HG03045 (cell line): ENCODE results near the gene HHIP.

Source experiments
- ATAC-seq: cut with Tn5 transposase; IDR thresholded peaks from one replicate; pipeline ENCODE4 v1.9.1; 2021; ENCODE audit warnings: mild to moderate bottlenecking, moderate library complexity; ENCODE audit not compliant: unreplicated experiment

HHIP gene

GRCh38 chr4:144645631-144646522, at the start of gene HHIP:
Gene HHIP, plus strand, starts transcription at chr4:144646156. Its CDS starts 520 bp downstream, at chr4:144646676.
- ATAC-seq = no peak

- ATAC-seq = no peak
These were observed 48.8 kb upstream of the HHIP start for GRCh38 chr4:144597171-144597570.

GRCh38 chr4:144599621-144600020, 46.3 kb upstream of the HHIP start:
- ATAC-seq = no peak

GRCh38 chr4:144611850-144612249, 34.1 kb upstream of the HHIP start:
- ATAC-seq = peak; percentile 78

- no peak for ATAC-seq
These were observed 30.9 kb upstream of the HHIP start for GRCh38 chr4:144614850-144615585.

GRCh38 chr4:144621681-144622080, 24.3 kb upstream of the HHIP start:
- ATAC-seq = no peak

DNA sequence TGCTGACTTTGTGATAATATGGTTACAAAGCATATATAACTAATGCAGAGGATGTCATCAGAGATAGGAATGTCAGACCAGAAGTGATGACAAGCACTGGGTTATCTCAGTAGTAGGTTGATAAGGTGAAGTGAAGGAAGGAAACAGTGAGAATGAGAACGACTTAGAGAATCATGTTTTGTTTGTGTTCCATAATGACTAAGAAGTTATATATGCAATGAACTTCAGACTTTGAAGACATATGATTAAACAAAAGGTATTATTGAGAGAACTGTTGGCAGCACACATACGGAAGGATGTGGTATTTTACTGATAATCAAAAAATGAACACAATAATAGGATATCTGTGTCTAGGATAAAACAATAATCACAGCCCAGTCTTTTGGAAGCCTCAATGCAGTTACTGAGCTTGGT, 18.3 kb upstream of the HHIP start:
- no peak for ATAC-seq

- ATAC-seq = no peak
These were observed 12.7 kb upstream of the HHIP start for GRCh38 chr4:144633215-144633614.

DNA sequence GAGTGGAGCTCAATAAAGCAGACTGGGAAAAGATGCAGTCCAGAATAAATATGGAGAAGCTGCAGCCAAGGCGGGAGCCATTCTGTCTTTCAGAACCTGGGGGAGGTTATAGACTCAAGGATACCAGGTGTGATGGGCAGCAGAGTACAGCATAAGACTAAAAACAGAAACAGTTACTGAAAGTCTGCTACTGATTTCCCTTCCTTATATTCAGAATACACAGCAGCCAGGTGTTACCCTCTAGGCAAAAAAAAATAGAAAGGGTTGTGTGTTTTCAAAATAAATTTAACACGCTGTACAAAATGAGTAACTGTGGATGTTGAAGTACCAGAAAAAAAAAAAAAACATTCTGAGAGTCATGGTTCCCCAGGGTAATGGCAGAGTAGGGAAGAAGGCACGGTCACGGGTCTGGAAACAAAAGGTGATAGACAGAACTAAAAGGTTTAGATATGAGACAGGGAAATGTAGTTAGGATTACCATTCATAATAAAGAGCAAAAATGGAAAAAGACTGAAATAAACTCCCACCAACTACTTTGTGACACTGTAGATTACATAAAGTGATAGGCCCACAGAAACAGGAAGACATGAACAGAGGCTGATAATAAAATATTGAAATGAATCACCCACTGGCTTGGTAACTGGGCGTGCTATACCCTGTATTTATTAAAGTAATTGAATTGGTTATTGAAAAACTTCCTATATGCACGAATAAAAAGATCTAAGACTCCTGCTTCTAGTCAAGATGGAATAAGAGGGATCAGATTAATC, 10.8 kb upstream of the HHIP start:
- ATAC-seq = peak; percentile 100

- no peak for ATAC-seq
These were observed 1.4 kb upstream of the HHIP start for GRCh38 chr4:144644368-144645101.

DNA sequence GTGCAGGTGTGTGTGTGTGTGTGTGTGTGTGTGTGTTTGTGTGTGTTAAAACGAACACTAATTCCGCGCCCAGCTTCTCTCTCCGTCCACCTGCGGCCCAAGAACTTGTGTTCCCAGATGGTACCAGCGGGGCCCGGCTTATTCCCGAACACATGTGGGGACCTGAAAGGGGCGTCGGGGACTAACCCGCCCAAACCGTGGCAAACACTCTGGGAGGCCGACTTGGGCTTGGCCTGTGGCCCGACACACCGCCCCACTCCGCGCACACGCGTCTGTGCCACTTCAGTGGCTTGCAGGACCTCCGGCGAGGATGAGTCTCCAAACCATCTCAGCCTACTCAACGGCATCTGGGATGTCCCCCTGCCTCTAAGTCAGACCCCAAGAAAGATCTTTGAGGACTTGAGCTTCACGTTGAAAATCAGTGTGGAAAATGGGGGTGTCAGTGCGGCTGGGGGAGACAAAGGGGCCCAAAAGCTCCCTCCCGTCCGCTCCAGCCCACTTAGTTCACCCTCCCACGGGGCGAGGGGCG, 790 bp upstream of the HHIP start:
- ATAC-seq = no peak

DNA sequence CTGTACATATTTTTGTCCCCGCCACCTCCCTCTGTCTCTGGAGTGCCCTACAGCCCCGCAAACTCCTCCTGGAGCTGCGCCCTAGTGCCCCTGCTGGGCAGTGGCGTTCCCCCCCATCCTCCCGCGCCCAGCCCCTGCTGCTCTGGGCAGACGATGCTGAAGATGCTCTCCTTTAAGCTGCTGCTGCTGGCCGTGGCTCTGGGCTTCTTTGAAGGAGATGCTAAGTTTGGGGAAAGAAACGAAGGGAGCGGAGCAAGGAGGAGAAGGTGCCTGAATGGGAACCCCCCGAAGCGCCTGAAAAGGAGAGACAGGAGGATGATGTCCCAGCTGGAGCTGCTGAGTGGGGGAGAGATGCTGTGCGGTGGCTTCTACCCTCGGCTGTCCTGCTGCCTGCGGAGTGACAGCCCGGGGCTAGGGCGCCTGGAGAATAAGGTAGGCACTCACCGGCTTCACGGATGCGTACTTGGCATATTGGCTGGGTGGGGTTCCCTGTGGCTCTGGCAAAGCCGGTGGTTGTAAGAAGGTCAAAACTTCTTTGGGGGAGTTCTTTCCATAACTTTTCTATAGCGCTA, 653 bp downstream of the HHIP start:
- no peak for ATAC-seq

DNA sequence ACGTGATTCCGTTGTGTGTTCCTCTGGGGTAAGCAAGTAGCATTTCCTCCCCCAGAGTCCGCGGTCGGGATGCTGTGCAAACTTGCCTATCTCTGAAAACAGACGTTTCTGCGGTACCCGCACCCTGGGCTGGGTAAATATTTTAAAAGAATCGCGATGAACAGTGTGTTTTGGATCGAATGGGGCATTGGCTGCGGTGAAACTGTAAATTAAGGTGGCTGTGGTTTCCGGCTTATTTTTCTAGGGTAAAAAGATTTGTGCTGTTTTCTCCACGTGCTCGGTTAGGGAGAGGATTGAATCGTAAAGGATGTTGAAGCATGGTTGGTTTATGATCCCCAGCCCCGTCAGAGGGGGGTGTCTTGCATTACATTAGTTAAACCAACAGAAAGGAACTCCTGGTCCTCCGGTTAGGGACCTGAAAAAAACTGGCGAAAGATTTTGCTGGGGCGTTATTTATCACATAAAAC, 1.2 kb downstream of the HHIP start:
- ATAC-seq = no peak

- no peak for ATAC-seq
These were observed 1.6 kb downstream of the HHIP start for GRCh38 chr4:144647590-144647989.

- no peak for ATAC-seq
These were observed 2.1 kb downstream of the HHIP start for GRCh38 chr4:144648042-144648441.

DNA sequence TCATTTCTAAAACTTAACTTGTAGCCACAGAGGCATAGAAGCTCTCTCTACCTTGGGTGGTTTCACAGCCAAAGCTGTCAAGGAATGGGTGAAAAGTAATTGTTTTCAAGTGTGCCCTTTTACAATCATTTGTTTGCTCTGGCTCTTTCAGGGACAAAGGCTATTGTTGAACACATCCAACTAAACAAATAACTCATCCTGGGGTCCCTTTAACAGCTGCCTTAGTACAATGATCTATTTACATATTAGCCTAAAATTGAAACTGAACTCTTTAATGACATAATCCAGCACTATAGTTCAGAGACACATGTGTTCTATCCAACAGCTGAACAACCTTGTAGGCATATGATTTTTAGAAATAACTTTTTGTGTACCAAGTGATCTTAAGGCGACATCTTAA, 3.7 kb downstream of the HHIP start:
- ATAC-seq = no peak

GRCh38 chr4:144650311-144651005, 4.5 kb downstream of the HHIP start:
- no peak for ATAC-seq

DNA sequence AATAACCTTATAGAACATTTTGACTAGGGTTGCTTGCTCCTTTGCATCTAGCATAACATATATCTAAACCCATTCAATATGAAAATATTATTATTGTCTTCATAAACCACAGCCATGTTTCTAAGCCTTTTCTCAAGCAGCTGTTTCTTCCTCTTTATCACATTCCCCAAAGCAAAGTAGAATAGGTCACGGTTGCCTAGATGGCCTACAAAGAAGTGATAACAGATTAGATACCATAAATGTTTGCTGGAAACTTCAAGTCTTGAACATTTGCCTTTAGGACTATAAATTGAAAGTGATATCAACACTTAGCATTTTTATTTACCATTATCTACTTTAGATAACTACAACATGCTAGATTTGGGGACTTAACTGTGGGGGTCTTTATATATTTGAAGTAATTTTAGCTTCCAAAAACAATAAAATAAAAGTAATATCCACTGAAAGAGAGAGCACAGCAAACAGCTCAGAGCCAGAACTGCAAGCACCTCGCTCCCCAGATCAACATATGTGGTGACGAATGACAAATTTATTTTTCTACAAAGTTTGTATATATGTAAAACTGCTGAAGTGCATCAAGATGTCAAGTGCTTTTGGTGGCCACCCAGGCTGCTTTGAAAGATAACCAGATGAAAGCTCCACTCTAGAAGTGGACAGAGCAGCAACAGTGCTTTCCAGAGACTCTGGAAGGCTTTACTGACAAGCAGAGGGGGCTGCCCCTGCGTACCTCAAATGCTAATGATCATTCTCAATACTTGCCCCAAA, 8.0 kb downstream of the HHIP start:
- ATAC-seq = no peak

DNA sequence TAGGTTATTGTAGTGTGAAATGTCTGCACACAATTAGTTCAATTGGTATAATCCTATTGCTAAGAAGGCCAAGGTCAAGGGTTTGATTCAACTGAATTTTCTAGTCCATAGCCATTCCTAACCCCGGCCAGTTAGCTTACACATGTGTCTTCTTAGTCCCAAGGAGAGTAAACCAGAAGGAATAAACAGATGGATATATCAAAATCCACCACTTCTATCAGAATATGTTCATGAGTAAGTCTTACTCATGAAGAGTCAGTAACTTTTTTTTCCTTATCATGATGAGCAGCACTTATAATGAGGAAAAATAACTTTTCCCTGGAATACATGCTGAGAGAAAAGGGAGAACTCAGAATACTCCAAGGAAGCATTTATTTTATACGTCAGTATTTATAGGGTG, 9.5 kb downstream of the HHIP start:
- no peak for ATAC-seq
